Measurements from ENCODE around the gene ZNF211.
A peak's percentile ranks its signal among the peaks of the same experiment; 100 is the strongest.

The ZNF211 gene

GRCh38 chr19:57632987-57633831 is at the start of gene ZNF211:
ZNF211 (plus strand) TSS chr19:57633168; CDS start chr19:57633347, 179 bp downstream.
- Histone ChIP-seq H3K4me3 (ENCODE audit: low read depth, low read length) (peak within 1 kb of the TSS; percentile 93), H3K36me3 (ENCODE audit: control insufficient read depth, insufficient read depth, low read length) (peaks cover 29% of the 10 kb centered on the region), H3K27ac (ENCODE audit: low read depth, low read length) (no peak within 1 kb of the TSS), H3K4me1 (ENCODE audit: control insufficient read depth, insufficient read depth, low read length) (no peaks in the 10 kb centered on the region), H3K9ac (ENCODE audit: low read depth, low read length) (peak within 1 kb of the TSS; percentile 49), H3K9me3 (ENCODE audit: control insufficient read depth, insufficient read depth, low read length) (peaks cover 10% of the 10 kb centered on the region; the same call in 1 of the 2 replicates), H3K27me3 (ENCODE audit: control insufficient read depth, insufficient read depth, low read length) (no peaks in the 10 kb centered on the region)

- H3K36me3 ChIP-seq (ENCODE audit: control insufficient read depth, insufficient read depth, low read length): peaks cover 36% of the 10 kb centered on the region
- peaks cover 24% of the 10 kb centered on the region for H3K9me3 ChIP-seq (ENCODE audit: control insufficient read depth, insufficient read depth, low read length)
- H3K27me3 ChIP-seq (ENCODE audit: control insufficient read depth, insufficient read depth, low read length): 0 out of 2 replicates have a peak, but pooled peaks cover 3% of the 10 kb centered on the region
- H3K4me3 ChIP-seq (ENCODE audit: low read depth, low read length): peak within 1 kb of the TSS; percentile 87
- peaks cover 7% of the 10 kb centered on the region; the same call in 1 of the 2 replicates for H3K4me1 ChIP-seq (ENCODE audit: control insufficient read depth, insufficient read depth, low read length)
- H3K9ac ChIP-seq (ENCODE audit: low read depth, low read length): peak within 1 kb of the TSS; percentile 67
- H3K27ac ChIP-seq (ENCODE audit: low read depth, low read length): peak within 1 kb of the TSS; percentile 52
These were observed 49.2 kb upstream of the ZNF211 start, which contains the start of gene ZIK1 for GRCh38 chr19:57583521-57584416. ZIK1 (plus strand) TSS chr19:57584145; CDS start chr19:57584357, 212 bp downstream.

DNA sequence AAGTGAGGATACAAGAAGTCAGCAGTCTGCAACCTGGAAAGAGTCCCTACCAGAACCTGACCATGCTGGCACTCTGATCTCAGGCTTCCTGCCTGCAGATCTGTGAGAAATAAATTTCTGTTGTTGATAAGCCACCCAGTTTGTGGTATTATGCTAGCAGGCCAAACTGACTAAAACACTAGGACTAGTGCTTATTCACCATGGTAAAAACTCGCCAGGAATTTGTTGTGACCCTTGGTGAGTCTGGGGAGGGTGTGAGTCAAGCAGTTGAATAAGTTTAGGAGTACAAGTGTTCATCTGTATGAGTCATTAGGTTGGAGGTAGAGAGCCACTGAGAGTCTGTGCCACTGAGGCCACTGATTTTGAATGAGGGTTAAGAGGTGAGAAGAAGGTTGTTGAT is 45.4 kb upstream of the ZNF211 start:
- Histone ChIP-seq H3K4me1 (ENCODE audit: control insufficient read depth, insufficient read depth, low read length) (peaks cover 7% of the 10 kb centered on the region; the same call in 1 of the 2 replicates), H3K27me3 (ENCODE audit: control insufficient read depth, insufficient read depth, low read length) (0 out of 2 replicates have a peak, but pooled peaks cover 3% of the 10 kb centered on the region), H3K27ac (ENCODE audit: low read depth, low read length) (no peak overlapping the region), H3K4me3 (ENCODE audit: low read depth, low read length) (no peak overlapping the region), H3K36me3 (ENCODE audit: control insufficient read depth, insufficient read depth, low read length) (peaks cover 74% of the 10 kb centered on the region), H3K9me3 (ENCODE audit: control insufficient read depth, insufficient read depth, low read length) (peaks cover 58% of the 10 kb centered on the region), H3K9ac (ENCODE audit: low read depth, low read length) (no peak overlapping the region)

- H3K9me3 ChIP-seq (ENCODE audit: control insufficient read depth, insufficient read depth, low read length): no peaks in the 10 kb centered on the region
- peak overlapping the region; percentile 98 for H3K4me3 ChIP-seq (ENCODE audit: low read depth, low read length)
- H3K27ac ChIP-seq (ENCODE audit: low read depth, low read length): no peak overlapping the region
- H3K9ac ChIP-seq (ENCODE audit: low read depth, low read length): no peak overlapping the region
- H3K36me3 ChIP-seq (ENCODE audit: control insufficient read depth, insufficient read depth, low read length): peaks cover 2% of the 10 kb centered on the region; the same call in 1 of the 2 replicates
- peaks cover 9% of the 10 kb centered on the region; the same call in 1 of the 2 replicates for H3K4me1 ChIP-seq (ENCODE audit: control insufficient read depth, insufficient read depth, low read length)
- no peaks in the 10 kb centered on the region for H3K27me3 ChIP-seq (ENCODE audit: control insufficient read depth, insufficient read depth, low read length)
These were observed 33.6 kb upstream of the ZNF211 start for GRCh38 chr19:57599377-57599760.

DNA sequence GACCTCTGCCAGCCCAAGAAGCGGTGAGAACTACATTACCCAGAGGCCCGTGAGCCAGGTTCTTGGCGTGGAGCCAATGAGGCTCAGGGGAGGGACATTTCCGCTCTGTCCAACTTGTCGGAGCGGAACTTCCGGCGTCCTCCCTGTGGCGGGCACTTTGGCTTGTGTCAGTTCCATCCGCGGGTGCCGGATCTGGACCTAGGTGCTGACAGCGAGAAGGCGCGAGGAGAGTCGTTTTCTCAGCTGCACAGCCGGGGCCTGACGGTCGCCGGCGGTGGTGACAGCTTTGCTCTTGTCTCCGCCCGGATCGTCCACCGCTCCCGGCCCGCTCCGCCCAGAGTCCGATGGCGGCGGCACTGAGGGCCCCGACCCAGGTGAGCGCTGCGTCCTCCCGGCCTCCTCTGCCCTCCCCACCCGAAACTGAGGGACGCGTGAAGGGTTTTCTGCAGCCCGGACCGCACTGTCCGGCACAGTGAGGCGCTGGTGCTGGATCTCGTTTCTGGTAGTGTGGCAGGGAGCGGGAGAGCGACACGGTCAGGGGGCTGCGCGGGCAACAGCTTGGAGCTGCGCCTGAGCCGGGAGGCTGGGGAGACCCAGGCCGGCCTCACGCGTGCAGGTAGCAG is 33.1 kb upstream of the ZNF211 start, which contains the start of gene ZNF530:
Gene ZNF530, plus strand, starts transcription at position 125 of the 623 bp plus-strand sequence. CDS start 4,461 bp downstream, outside the sequence.
- Histone ChIP-seq H3K9me3 (ENCODE audit: control insufficient read depth, insufficient read depth, low read length) (no peaks in the 10 kb centered on the region), H3K4me1 (ENCODE audit: control insufficient read depth, insufficient read depth, low read length) (peaks cover 9% of the 10 kb centered on the region; the same call in 1 of the 2 replicates), H3K27me3 (ENCODE audit: control insufficient read depth, insufficient read depth, low read length) (no peaks in the 10 kb centered on the region), H3K9ac (ENCODE audit: low read depth, low read length) (peak within 1 kb of the TSS; percentile 44; the same call in 1 of the 2 replicates), H3K36me3 (ENCODE audit: control insufficient read depth, insufficient read depth, low read length) (peaks cover 7% of the 10 kb centered on the region; the same call in 1 of the 2 replicates), H3K27ac (ENCODE audit: low read depth, low read length) (no peak within 1 kb of the TSS), H3K4me3 (ENCODE audit: low read depth, low read length) (peak within 1 kb of the TSS; percentile 98)

DNA sequence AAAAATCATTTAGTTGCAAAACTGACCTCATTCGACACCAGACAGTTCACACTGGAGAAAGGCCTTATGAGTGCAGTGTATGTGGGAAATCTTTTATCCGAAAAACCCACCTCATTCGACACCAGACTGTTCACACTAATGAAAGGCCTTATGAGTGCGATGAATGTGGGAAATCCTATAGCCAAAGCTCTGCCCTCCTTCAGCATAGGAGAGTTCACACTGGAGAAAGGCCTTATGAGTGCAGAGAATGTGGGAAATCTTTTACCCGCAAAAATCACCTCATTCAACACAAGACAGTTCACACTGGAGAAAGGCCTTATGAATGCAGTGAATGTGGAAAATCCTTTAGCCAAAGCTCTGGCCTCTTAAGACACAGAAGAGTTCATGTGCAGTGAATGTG is 26.0 kb upstream of the ZNF211 start:
- H3K9ac ChIP-seq (ENCODE audit: low read depth, low read length): no peak overlapping the region
- H3K27ac ChIP-seq (ENCODE audit: low read depth, low read length): no peak overlapping the region
- H3K9me3 ChIP-seq (ENCODE audit: control insufficient read depth, insufficient read depth, low read length): no peaks in the 10 kb centered on the region; the same call in 1 of the 2 replicates
- H3K27me3 ChIP-seq (ENCODE audit: control insufficient read depth, insufficient read depth, low read length): no peaks in the 10 kb centered on the region
- peaks cover 39% of the 10 kb centered on the region for H3K36me3 ChIP-seq (ENCODE audit: control insufficient read depth, insufficient read depth, low read length)
- H3K4me3 ChIP-seq (ENCODE audit: low read depth, low read length): no peak overlapping the region
- H3K4me1 ChIP-seq (ENCODE audit: control insufficient read depth, insufficient read depth, low read length): no peaks in the 10 kb centered on the region

- Histone ChIP-seq H3K36me3 (ENCODE audit: control insufficient read depth, insufficient read depth, low read length) (peaks cover 32% of the 10 kb centered on the region), H3K27ac (ENCODE audit: low read depth, low read length) (no peak overlapping the region), H3K9ac (ENCODE audit: low read depth, low read length) (no peak overlapping the region), H3K4me3 (ENCODE audit: low read depth, low read length) (no peak overlapping the region), H3K4me1 (ENCODE audit: control insufficient read depth, insufficient read depth, low read length) (0 out of 2 replicates have a peak, but pooled peaks cover 2% of the 10 kb centered on the region), H3K9me3 (ENCODE audit: control insufficient read depth, insufficient read depth, low read length) (peaks cover 14% of the 10 kb centered on the region), H3K27me3 (ENCODE audit: control insufficient read depth, insufficient read depth, low read length) (no peaks in the 10 kb centered on the region)
These were observed 21.9 kb upstream of the ZNF211 start for GRCh38 chr19:57611113-57611512.

- Histone ChIP-seq H3K9me3 (ENCODE audit: control insufficient read depth, insufficient read depth, low read length) (peaks cover 45% of the 10 kb centered on the region), H3K9ac (ENCODE audit: low read depth, low read length) (peak within 1 kb of the TSS; percentile 89), H3K36me3 (ENCODE audit: control insufficient read depth, insufficient read depth, low read length) (peaks cover 42% of the 10 kb centered on the region), H3K4me1 (ENCODE audit: control insufficient read depth, insufficient read depth, low read length) (0 out of 2 replicates have a peak, but pooled peaks cover 2% of the 10 kb centered on the region), H3K27ac (ENCODE audit: low read depth, low read length) (peak within 1 kb of the TSS; percentile 65), H3K4me3 (ENCODE audit: low read depth, low read length) (peak within 1 kb of the TSS; percentile 78), H3K27me3 (ENCODE audit: control insufficient read depth, insufficient read depth, low read length) (no peaks in the 10 kb centered on the region)
These were observed 18.8 kb upstream of the ZNF211 start, which contains the start of gene ZNF134 for GRCh38 chr19:57613941-57614743. ZNF134 (plus strand) TSS chr19:57614242; CDS start chr19:57619469, 5,227 bp downstream.

DNA sequence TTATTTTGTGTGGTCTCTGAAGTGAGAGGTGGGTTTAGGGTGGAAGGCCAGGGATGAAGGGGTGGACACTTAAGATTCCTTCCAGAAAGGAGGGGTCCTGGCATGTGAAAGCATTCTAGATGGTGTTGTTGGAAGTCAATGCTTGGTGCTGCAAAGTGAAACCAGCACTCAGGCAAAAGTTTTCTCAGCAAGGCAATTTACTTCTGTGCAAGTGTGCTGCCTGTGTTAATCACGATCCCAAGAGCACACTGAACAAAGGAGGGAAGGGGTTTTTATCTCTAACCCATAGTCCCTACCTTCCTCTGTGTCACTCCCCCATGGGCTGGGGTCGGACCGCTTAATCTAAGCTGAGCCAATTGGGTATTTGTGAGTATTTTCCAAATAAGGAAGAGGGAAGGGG is 17.6 kb upstream of the ZNF211 start:
- H3K27me3 ChIP-seq (ENCODE audit: control insufficient read depth, insufficient read depth, low read length): no peaks in the 10 kb centered on the region
- 0 out of 2 replicates have a peak, but pooled peaks cover 2% of the 10 kb centered on the region for H3K4me1 ChIP-seq (ENCODE audit: control insufficient read depth, insufficient read depth, low read length)
- peaks cover 57% of the 10 kb centered on the region for H3K9me3 ChIP-seq (ENCODE audit: control insufficient read depth, insufficient read depth, low read length)
- no peak overlapping the region for H3K27ac ChIP-seq (ENCODE audit: low read depth, low read length)
- H3K9ac ChIP-seq (ENCODE audit: low read depth, low read length): no peak overlapping the region
- peaks cover 55% of the 10 kb centered on the region for H3K36me3 ChIP-seq (ENCODE audit: control insufficient read depth, insufficient read depth, low read length)
- peak overlapping the region; percentile 78 for H3K4me3 ChIP-seq (ENCODE audit: low read depth, low read length)
